Neural crest cell (in vitro differentiated cells): Measurements from ENCODE around the gene TSEN54. TPM values are rescaled to one million over a fixed set of nuclear protein-coding genes. Genes with fewer than 3 reads are reported as not detected.
A peak's percentile ranks its signal among the peaks of the same experiment; 100 is the strongest.

Source experiments
- DNase-seq: peaks from one replicate; pipeline ENCODE4 v3.0.0; 2021; ENCODE audit warnings: low read depth, mixed read lengths, low spot score
- H3K27ac Mint-ChIP-seq: one replicate; pipeline ENCODE4 v1.8.0; 2021; ENCODE audit warnings: mild to moderate bottlenecking, mixed read lengths; ENCODE audit not compliant: unreplicated experiment
- H3K27me3 Mint-ChIP-seq: 2 replicates; pipeline ENCODE4 v1.8.0; 2021; ENCODE audit warnings: low read depth, mild to moderate bottlenecking, mixed read lengths
- H3K36me3 Mint-ChIP-seq: 2 replicates; pipeline ENCODE4 v1.8.0; 2021; ENCODE audit warnings: low read depth, mild to moderate bottlenecking, mixed read lengths
- H3K4me1 Mint-ChIP-seq: 2 replicates; pipeline ENCODE4 v1.8.0; 2021; ENCODE audit warnings: mixed read lengths
- H3K4me3 Mint-ChIP-seq: one replicate; pipeline ENCODE4 v1.8.0; 2021; ENCODE audit warnings: mild to moderate bottlenecking, mixed read lengths
- H3K9me3 Mint-ChIP-seq: 2 replicates; pipeline ENCODE4 v1.8.0; 2021; ENCODE audit warnings: mixed read lengths
- CTCF ChIP-seq: fragments of 200-600 bp; sonication (generic); conservative IDR thresholded peaks from 2 replicates; pipeline ENCODE4 v1.5.0; 2021; ENCODE audit warnings: antibody characterized with exemption, mild to moderate bottlenecking
- total RNA-seq: library from RNA; stranded (reverse); gene quantifications from 2 replicates; pipeline ENCODE4 v1.2.1, GENCODE V29; 2021

Gene TSEN54
- total RNA-seq, 1 donor from 2014 or later, result 48.1 TPM

GRCh38 chr17:75473246-75473645 lies 43.1 kb upstream of the TSEN54 start:
- Mint-ChIP-seq H3K27ac (no peak overlapping the region), H3K4me1 (peaks cover 46% of the 10 kb centered on the region), H3K4me3 (peak overlapping the region; percentile 34), H3K27me3 (no peaks in the 10 kb centered on the region), H3K9me3 (no peaks in the 10 kb centered on the region), H3K36me3 (peaks cover 4% of the 10 kb centered on the region)
- no peak for DNase-seq
- no peak for TF ChIP-seq CTCF

GRCh38 chr17:75474736-75475135 lies 41.6 kb upstream of the TSEN54 start:
- H3K27ac Mint-ChIP-seq, result peak overlapping the region; percentile 88
- no peaks in the 10 kb centered on the region for H3K27me3 Mint-ChIP-seq
- peaks cover 56% of the 10 kb centered on the region for H3K4me1 Mint-ChIP-seq
- peak overlapping the region; percentile 21 for H3K4me3 Mint-ChIP-seq
- H3K9me3 Mint-ChIP-seq, result no peaks in the 10 kb centered on the region
- no peak for TF ChIP-seq CTCF
- DNase-seq, result no peak
- peaks cover 4% of the 10 kb centered on the region for H3K36me3 Mint-ChIP-seq

- no peaks in the 10 kb centered on the region for H3K9me3 Mint-ChIP-seq
- peak; percentile 25 for DNase-seq
- H3K36me3 Mint-ChIP-seq, result peaks cover 4% of the 10 kb centered on the region
- H3K27ac Mint-ChIP-seq, result peak overlapping the region; percentile 97
- TF ChIP-seq CTCF, result no peak
- H3K4me3 Mint-ChIP-seq, result peak overlapping the region; percentile 25
- peaks cover 59% of the 10 kb centered on the region for H3K4me1 Mint-ChIP-seq
- no peaks in the 10 kb centered on the region for H3K27me3 Mint-ChIP-seq
These were observed 41.0 kb upstream of the TSEN54 start for GRCh38 chr17:75475144-75475835.

- no peaks in the 10 kb centered on the region for H3K9me3 Mint-ChIP-seq
- H3K4me3 Mint-ChIP-seq, result peak overlapping the region; percentile 25
- H3K27me3 Mint-ChIP-seq, result no peaks in the 10 kb centered on the region
- peaks cover 64% of the 10 kb centered on the region for H3K4me1 Mint-ChIP-seq
- peaks cover 4% of the 10 kb centered on the region for H3K36me3 Mint-ChIP-seq
- no peak for DNase-seq
- no peak for TF ChIP-seq CTCF
- peak overlapping the region; percentile 97 for H3K27ac Mint-ChIP-seq
These were observed 40.5 kb upstream of the TSEN54 start for GRCh38 chr17:75475851-75476250.

- no peaks in the 10 kb centered on the region for H3K27me3 Mint-ChIP-seq
- peak; percentile 20 for DNase-seq
- H3K4me3 Mint-ChIP-seq, result peak overlapping the region; percentile 25
- H3K9me3 Mint-ChIP-seq, result no peaks in the 10 kb centered on the region
- peaks cover 4% of the 10 kb centered on the region for H3K36me3 Mint-ChIP-seq
- H3K27ac Mint-ChIP-seq, result peak overlapping the region; percentile 97
- H3K4me1 Mint-ChIP-seq, result peaks cover 67% of the 10 kb centered on the region
- no peak for TF ChIP-seq CTCF
These were observed 40.1 kb upstream of the TSEN54 start for GRCh38 chr17:75476271-75476671.
